Thyroid gland (tissue), 4 donors: ENCODE data around the gene CCDC197.

Experiments used
- POLR2A ChIP-seq, 2 donors: fragments of 450-650 bp; IDR thresholded peaks; one replicate each; pipeline ENCODE4 v1.6.1; 2017; ENCODE audit warnings: antibody characterized with exemption in 2 of 2, mild to moderate bottlenecking in 2 of 2, moderate library complexity in 1 of 2
- TF ChIP-seq, protein P1 (sequence below), 6 experiments: fragments of 200-600 bp in 3 of 6; fragments of 450-650 bp in 3 of 6; sonication (generic) in 3 of 6; IDR thresholded peaks; one replicate each; pipeline ENCODE4 v1.5.1; 2016 to 2019; ENCODE audit warnings: antibody characterized with exemption in 6 of 6, mild to moderate bottlenecking in 2 of 6, inconsistent platforms in 1 of 6, moderate library complexity in 1 of 6

GRCh38 chr14:93960108-93960475 is 37.0 kb upstream of the CCDC197 start:
- TF ChIP-seq, protein P1, sequence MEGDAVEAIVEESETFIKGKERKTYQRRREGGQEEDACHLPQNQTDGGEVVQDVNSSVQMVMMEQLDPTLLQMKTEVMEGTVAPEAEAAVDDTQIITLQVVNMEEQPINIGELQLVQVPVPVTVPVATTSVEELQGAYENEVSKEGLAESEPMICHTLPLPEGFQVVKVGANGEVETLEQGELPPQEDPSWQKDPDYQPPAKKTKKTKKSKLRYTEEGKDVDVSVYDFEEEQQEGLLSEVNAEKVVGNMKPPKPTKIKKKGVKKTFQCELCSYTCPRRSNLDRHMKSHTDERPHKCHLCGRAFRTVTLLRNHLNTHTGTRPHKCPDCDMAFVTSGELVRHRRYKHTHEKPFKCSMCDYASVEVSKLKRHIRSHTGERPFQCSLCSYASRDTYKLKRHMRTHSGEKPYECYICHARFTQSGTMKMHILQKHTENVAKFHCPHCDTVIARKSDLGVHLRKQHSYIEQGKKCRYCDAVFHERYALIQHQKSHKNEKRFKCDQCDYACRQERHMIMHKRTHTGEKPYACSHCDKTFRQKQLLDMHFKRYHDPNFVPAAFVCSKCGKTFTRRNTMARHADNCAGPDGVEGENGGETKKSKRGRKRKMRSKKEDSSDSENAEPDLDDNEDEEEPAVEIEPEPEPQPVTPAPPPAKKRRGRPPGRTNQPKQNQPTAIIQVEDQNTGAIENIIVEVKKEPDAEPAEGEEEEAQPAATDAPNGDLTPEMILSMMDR (IDR thresholded peaks at IDR 0.05) = no peak
- TF ChIP-seq POLR2A (IDR thresholded peaks at IDR 0.05) = no peak
